Inflammatory macrophage treated with lipopolysaccharide for 1 hour (primary cell): ENCODE data around the gene TRIM52.
"Not testable (repeated sequence)": the region's sequence is repeated elsewhere in the genome, so short reads cannot be mapped to it uniquely, and the experiment has no call there.

ENCODE experiments used
- DNase-seq, 2 donors: peaks; one replicate each; pipeline ENCODE4 v3.0.0-alpha.2; 2020 to 2022

Gene TRIM52

GRCh38 chr5:181212080-181212479, 48.9 kb downstream of the TRIM52 start:
- DNase-seq: no peak

DNA sequence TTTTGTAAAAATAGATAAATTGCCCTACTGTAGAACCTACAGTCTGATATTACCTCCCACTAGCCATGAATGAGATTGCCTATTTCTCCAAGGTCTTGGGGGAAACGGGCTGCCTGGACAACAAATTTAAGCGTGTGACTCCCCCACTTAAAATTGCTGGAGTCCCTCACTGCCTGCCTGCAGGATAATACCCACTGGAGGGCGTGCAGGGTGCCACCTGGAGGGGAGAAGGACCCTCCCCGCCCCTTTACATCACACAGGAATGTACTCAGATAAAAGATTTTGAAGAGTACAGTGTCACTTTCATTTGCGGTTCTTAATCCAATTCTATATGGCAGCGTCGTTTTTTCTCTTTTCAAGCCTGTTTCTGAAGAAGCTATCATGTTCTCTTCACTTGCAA, 49.7 kb downstream of the TRIM52 start:
- DNase-seq: no peak

DNA sequence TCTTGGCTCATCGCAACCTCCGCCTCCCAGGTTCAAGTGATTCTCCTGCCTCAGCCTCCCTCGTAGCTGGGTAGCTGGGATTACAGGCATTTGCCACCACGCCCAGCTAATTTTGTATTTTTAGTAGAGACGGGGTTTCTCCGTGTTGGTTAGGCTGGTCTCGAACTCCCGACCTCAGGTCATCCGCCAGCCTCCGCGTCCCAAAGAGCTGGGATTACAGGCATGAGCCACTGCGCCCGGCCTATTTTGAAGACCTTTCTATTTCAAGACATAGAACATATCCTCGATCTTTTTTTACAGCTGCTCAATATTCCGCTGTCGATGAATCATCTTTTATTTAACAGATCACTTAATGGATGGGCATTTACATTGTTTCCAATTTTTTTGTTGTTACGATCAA, 50.2 kb downstream of the TRIM52 start:
- not testable (repeated sequence) for DNase-seq

DNA sequence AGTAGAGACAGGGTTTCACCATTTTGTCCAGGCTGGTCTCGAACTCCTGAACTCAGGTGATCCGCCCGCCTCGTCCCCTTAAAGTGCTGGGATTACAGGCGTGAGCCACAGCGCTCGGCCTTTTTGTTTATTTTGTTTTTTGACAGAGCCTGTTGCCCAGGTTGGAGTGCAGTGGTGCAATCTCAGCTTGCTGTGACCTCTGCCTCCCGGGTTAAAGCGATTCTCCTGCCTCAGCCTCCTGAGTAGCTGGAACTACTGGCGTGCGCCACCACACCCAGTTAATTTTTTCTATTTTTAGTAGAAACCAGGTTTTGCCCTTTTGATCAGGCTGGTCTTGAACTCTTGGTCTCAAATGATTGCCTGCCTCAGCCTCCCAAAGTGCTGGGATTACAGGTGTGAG, 50.8 kb downstream of the TRIM52 start:
- DNase-seq: not testable (repeated sequence)

DNA sequence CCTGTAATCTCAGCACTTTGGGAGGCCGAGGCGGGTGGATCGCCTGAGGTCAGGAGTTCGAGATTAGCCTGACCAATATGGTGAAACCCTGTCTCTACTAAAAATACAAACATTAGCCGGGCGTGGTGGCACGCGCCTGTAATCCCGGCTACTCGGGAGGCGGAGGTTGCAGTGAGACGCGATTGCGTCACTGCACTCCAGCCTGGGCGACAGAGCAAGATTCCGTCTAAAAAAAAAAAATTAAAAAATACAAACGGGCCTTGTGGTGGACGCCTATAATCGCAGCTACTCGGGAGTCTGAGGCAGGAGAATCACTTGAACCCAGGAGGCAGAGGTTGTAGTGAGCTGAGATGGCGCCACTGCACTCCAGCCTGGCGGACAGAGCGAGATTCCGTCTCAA, 51.9 kb downstream of the TRIM52 start:
- DNase-seq: not testable (repeated sequence)

- DNase-seq: no peak
These were observed 53.0 kb downstream of the TRIM52 start for GRCh38 chr5:181207960-181208253.

DNA sequence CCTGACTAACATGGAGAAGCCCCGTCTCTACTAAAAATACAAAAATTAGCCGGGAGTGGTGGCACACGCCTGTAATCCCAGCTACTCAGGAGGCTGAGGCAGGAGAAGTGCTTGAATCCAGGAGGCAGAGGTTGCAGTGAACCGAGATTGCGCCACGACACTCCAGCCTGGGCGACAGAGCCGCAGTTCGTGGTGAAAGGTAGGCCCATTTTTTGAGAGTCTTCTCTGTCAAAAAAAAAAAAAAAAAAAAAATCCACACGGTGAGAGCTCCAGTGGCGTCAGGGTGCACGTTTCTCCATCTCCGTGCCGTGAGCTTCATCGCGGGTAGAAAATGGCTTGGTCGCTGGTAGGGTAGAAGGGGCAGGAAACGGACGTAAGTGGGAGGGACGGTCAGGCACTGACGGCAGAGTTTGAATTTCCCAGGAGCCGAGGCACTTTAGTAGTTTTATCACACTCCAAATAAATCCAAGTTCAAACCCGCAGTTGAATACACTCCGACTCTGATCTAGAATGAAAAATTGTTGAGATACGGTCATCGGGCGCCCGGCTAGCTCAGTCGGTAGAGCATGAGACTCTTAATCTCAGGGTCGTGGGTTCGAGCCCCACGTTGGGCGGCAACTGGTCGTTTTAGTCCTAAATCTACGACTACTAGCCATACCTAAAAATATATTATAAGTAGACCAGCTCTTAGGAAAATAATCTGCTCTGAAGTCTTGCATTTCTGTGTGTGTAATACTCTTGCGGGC, 53.6 kb downstream of the TRIM52 start:
- peak; percentile 83 to 93 for DNase-seq

GRCh38 chr5:181205761-181206649, 54.9 kb downstream of the TRIM52 start:
- no peak for DNase-seq
